GM21390 (cell line): ENCODE data around the gene BATF2.
A peak's percentile ranks its signal among the peaks of the same experiment; 100 is the strongest.
"Not testable (repeated sequence)": the region's sequence is repeated elsewhere in the genome, so short reads cannot be mapped to it uniquely, and the experiment has no call there.

Experiments
- ATAC-seq: cut with Tn5 transposase; IDR thresholded peaks from one replicate; pipeline ENCODE4 v1.9.1; 2021; ENCODE audit not compliant: unreplicated experiment

BATF2 gene

GRCh38 chr11:64996710-64997380, at the start of gene BATF2:
Gene BATF2 (minus strand): TSS chr11:64996971. CDS start chr11:64996914, 57 bp downstream.
- no peak for ATAC-seq

- no peak for ATAC-seq
Observed at GRCh38 chr11:65045728-65046127, 49.0 kb upstream of the BATF2 start.

GRCh38 chr11:65045061-65045460, 48.3 kb upstream of the BATF2 start:
- no peak for ATAC-seq

- no peak for ATAC-seq
Observed at GRCh38 chr11:65043881-65044501, 47.2 kb upstream of the BATF2 start.

- no peak for ATAC-seq
Observed at GRCh38 chr11:65042891-65043290, 46.1 kb upstream of the BATF2 start.

GRCh38 chr11:65040847-65041622, 44.3 kb upstream of the BATF2 start, which contains the start of gene SAC3D1:
Gene SAC3D1 (plus strand): TSS chr11:65041210. CDS start chr11:65041293, 83 bp downstream.
- ATAC-seq, result peak; percentile 82

GRCh38 chr11:65040520-65040846, 43.7 kb upstream of the BATF2 start:
- no peak for ATAC-seq

GRCh38 chr11:65036931-65037330, 40.2 kb upstream of the BATF2 start:
- no peak for ATAC-seq

GRCh38 chr11:65035579-65035978, 38.8 kb upstream of the BATF2 start:
- ATAC-seq, result no peak

GRCh38 chr11:65034423-65034822, 37.7 kb upstream of the BATF2 start:
- no peak for ATAC-seq

GRCh38 chr11:65032216-65032615, 35.4 kb upstream of the BATF2 start:
- no peak for ATAC-seq

GRCh38 chr11:65027213-65028067, 30.7 kb upstream of the BATF2 start, which contains the start of gene SNX15:
Gene SNX15 (plus strand): TSS chr11:65027439. CDS start chr11:65027538, 99 bp downstream.
- peak; percentile 81 for ATAC-seq

- ATAC-seq, result no peak
Observed at GRCh38 chr11:65026810-65027209, 30.0 kb upstream of the BATF2 start.

GRCh38 chr11:65023502-65023901, 26.7 kb upstream of the BATF2 start:
- ATAC-seq, result not testable (repeated sequence)

- no peak for ATAC-seq
Observed at GRCh38 chr11:65021509-65021908, 24.7 kb upstream of the BATF2 start.

- ATAC-seq, result no peak
Observed at GRCh38 chr11:65021003-65021402, 24.2 kb upstream of the BATF2 start.

- no peak for ATAC-seq
Observed at GRCh38 chr11:65019824-65020223, 23.1 kb upstream of the BATF2 start.

GRCh38 chr11:65017937-65018336, 21.2 kb upstream of the BATF2 start:
- ATAC-seq, result no peak

- no peak for ATAC-seq
Observed at GRCh38 chr11:65016705-65017104, 19.9 kb upstream of the BATF2 start.

- no peak for ATAC-seq
Observed at GRCh38 chr11:65014726-65015227, 18.0 kb upstream of the BATF2 start.
